Neural cell (in vitro differentiated cells): ENCODE results near the gene GEMIN5. TPM values are rescaled to one million over a fixed set of nuclear protein-coding genes. Genes with fewer than 3 reads are reported as not detected.

Source experiments
- H2AFZ ChIP-seq: fragments of 200-600, 300-800 bp; sonication (generic), shearing (Covaris generic); 2 replicates; pipeline ENCODE4 v1.6.0; 2014; ENCODE audit warnings: low read depth, mild to moderate bottlenecking, antibody characterized with exemption, low read length, moderate library complexity
- H3F3A ChIP-seq: fragments of 200-600 bp; shearing (Covaris generic); 2 replicates; pipeline ENCODE4 v1.6.1; 2016; ENCODE audit warnings: mild to moderate bottlenecking, moderate library complexity, mixed read lengths, antibody characterized with exemption, low read length; ENCODE audit not compliant: insufficient read depth, poor library complexity, severe bottlenecking
- H3K27ac ChIP-seq: fragments of 200-600, 300-800 bp; sonication (generic), shearing (Covaris generic); 2 replicates; pipeline ENCODE4 v1.5.1; 2014; ENCODE audit warnings: mild to moderate bottlenecking, low read length, moderate library complexity
- H3K27me3 ChIP-seq: fragments of 300-800, 200-600 bp; sonication (generic), shearing (Covaris generic); 2 replicates; pipeline ENCODE4 v1.6.0; 2014; ENCODE audit warnings: mild to moderate bottlenecking, low read depth, low read length, moderate library complexity; ENCODE audit not compliant: insufficient read depth
- H3K36me3 ChIP-seq: fragments of 300-800, 200-600 bp; sonication (generic), shearing (Covaris generic); 2 replicates; pipeline ENCODE4 v1.5.1; 2014; ENCODE audit warnings: mild to moderate bottlenecking, antibody characterized with exemption, low read length, moderate library complexity; ENCODE audit not compliant: insufficient read depth
- H3K4me2 ChIP-seq: fragments of 300-800, 200-600 bp; sonication (generic), shearing (Covaris generic); 2 replicates; pipeline ENCODE4 v1.6.0; 2014; ENCODE audit warnings: mild to moderate bottlenecking, low read length
- H3K4me3 ChIP-seq: fragments of 300-800, 200-600 bp; sonication (generic), shearing (Covaris generic); 2 replicates; pipeline ENCODE4 v1.5.1; 2014; ENCODE audit warnings: mild to moderate bottlenecking, low read length, moderate library complexity
- H3K79me2 ChIP-seq: fragments of 200-600 bp; shearing (Covaris generic); replicated peaks from 2 replicates; pipeline ENCODE4 v1.6.0; 2014; ENCODE audit warnings: mild to moderate bottlenecking, low read length, moderate library complexity; ENCODE audit not compliant: insufficient read depth
- H3K9ac ChIP-seq: fragments of 300-800, 200-600 bp; sonication (generic), shearing (Covaris generic); 2 replicates; pipeline ENCODE4 v1.6.1; 2016; ENCODE audit warnings: mild to moderate bottlenecking, low read length, mixed read lengths
- H3K9me2 ChIP-seq: fragments of 200-600 bp; shearing (Covaris generic); 2 replicates; pipeline ENCODE4 v1.6.1; 2016; ENCODE audit warnings: mild to moderate bottlenecking, low read length, mixed read lengths; ENCODE audit not compliant: insufficient read depth
- H3K9me3 ChIP-seq: fragments of 200-600, 300-800 bp; sonication (generic), shearing (Covaris generic); 2 replicates; pipeline ENCODE4 v1.6.1; 2016; ENCODE audit warnings: mild to moderate bottlenecking, mixed run types, low read length, moderate library complexity, mixed read lengths
- H4K20me1 ChIP-seq: fragments of 200-600 bp; shearing (Covaris generic); 2 replicates; pipeline ENCODE4 v1.6.1; 2016; ENCODE audit warnings: mild to moderate bottlenecking, mixed run types; ENCODE audit not compliant: insufficient read depth
- EP300 ChIP-seq: fragments of 450-650 bp; conservative IDR thresholded peaks from 2 replicates; pipeline ENCODE4 v1.6.1; 2014; ENCODE audit warnings: antibody characterized with exemption, mild to moderate bottlenecking, moderate library complexity; ENCODE audit not compliant: poor library complexity, severe bottlenecking
- EZH2 ChIP-seq: fragments of 200-600, 300-800 bp; shearing (Covaris generic), sonication (generic); IDR thresholded peaks from 2 replicates; pipeline ENCODE4 v1.6.1; 2014; ENCODE audit warnings: antibody characterized with exemption, low read length, borderline replicate concordance, mild to moderate bottlenecking; ENCODE audit not compliant: insufficient read depth, poor library complexity, severe bottlenecking
- MXI1 ChIP-seq: fragments of 450-650 bp; conservative IDR thresholded peaks from 2 replicates; pipeline ENCODE4 v1.6.1; 2014; ENCODE audit warnings: antibody characterized with exemption, mild to moderate bottlenecking; ENCODE audit not compliant: poor library complexity, severe bottlenecking
- POLR2AphosphoS5 ChIP-seq: IDR thresholded peaks from 2 replicates; pipeline ENCODE4 v1.6.1; 2012
- RAD21 ChIP-seq: fragments of 450-650 bp; conservative IDR thresholded peaks from 2 replicates; pipeline ENCODE4 v1.6.1; 2014; ENCODE audit warnings: antibody characterized with exemption, mild to moderate bottlenecking, moderate library complexity
- SMC3 ChIP-seq: fragments of 450-650 bp; conservative IDR thresholded peaks from 2 replicates; pipeline ENCODE4 v1.6.1; 2014; ENCODE audit warnings: antibody characterized with exemption, mild to moderate bottlenecking, moderate library complexity; ENCODE audit not compliant: poor library complexity
- TAF1 ChIP-seq: IDR thresholded peaks from 2 replicates; pipeline ENCODE4 v1.6.1; 2012; ENCODE audit warnings: low read depth
- polyA plus RNA-seq: library from polyadenylated mRNA; depleted of rRNA; stranded (reverse); fragments of >200 nt; gene quantifications from 2 replicates; pipeline ENCODE4 v1.2.3, GENCODE V29; 2014
- TF ChIP-seq, protein P1 (sequence below): IDR thresholded peaks from 2 replicates; pipeline ENCODE4 v1.6.1; 2012; ENCODE audit warnings: borderline replicate concordance
- TF ChIP-seq, protein P2 (sequence below): fragments of 450-650 bp; IDR thresholded peaks from 2 replicates; pipeline ENCODE4 v1.5.1; 2014; ENCODE audit warnings: antibody characterized with exemption, mild to moderate bottlenecking, moderate library complexity; ENCODE audit not compliant: poor library complexity, severe bottlenecking

Gene GEMIN5
- polyA plus RNA-seq, 1 donor from 2014 or later = 13.0 TPM

DNA sequence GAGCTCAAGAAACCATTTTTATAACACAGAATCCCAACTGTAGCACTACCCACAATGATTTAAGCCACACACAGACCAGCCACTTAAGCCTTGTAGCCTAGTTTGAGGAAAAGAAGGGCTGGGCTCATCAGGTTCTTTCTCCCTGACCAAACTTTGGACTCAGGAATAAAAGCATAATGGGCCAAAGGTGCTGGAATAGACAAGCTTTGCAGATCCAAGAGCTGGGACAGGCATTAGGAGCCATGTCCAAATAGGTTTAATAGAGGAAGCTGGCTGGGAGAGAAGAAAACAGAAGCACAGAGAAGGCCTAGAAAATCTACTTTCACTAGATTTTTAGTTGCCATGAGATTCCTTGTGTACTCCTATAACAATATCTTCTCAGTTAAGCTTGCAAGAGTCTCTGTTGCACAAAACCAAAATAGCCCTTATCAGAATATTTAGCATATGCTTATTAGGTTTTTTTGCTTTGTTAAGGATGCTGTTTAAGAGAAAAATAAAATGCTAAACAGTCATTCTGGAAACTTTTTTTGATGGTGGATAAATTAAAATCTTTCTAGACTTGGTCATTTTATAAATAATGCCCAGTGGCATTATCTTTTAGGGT, 41.3 kb downstream of the GEMIN5 start:
- Histone ChIP-seq H2AFZ (no peak overlapping the region), H3K27ac (no peak overlapping the region), H3K36me3 (no peaks in the 10 kb centered on the region), H3K9me3 (no peaks in the 10 kb centered on the region), H3K27me3 (no peaks in the 10 kb centered on the region), H3F3A (no peaks in the 10 kb centered on the region), H4K20me1 (no peaks in the 10 kb centered on the region), H3K9me2 (no peaks in the 10 kb centered on the region), H3K4me3 (no peak overlapping the region), H3K4me2 (no peak overlapping the region), H3K9ac (no peak overlapping the region), H3K79me2 (no peaks in the 10 kb centered on the region)
- no peak for TF ChIP-seq POLR2AphosphoS5
- no peak for TF ChIP-seq TAF1
- TF ChIP-seq EP300 = no peak
- TF ChIP-seq, protein P1, sequence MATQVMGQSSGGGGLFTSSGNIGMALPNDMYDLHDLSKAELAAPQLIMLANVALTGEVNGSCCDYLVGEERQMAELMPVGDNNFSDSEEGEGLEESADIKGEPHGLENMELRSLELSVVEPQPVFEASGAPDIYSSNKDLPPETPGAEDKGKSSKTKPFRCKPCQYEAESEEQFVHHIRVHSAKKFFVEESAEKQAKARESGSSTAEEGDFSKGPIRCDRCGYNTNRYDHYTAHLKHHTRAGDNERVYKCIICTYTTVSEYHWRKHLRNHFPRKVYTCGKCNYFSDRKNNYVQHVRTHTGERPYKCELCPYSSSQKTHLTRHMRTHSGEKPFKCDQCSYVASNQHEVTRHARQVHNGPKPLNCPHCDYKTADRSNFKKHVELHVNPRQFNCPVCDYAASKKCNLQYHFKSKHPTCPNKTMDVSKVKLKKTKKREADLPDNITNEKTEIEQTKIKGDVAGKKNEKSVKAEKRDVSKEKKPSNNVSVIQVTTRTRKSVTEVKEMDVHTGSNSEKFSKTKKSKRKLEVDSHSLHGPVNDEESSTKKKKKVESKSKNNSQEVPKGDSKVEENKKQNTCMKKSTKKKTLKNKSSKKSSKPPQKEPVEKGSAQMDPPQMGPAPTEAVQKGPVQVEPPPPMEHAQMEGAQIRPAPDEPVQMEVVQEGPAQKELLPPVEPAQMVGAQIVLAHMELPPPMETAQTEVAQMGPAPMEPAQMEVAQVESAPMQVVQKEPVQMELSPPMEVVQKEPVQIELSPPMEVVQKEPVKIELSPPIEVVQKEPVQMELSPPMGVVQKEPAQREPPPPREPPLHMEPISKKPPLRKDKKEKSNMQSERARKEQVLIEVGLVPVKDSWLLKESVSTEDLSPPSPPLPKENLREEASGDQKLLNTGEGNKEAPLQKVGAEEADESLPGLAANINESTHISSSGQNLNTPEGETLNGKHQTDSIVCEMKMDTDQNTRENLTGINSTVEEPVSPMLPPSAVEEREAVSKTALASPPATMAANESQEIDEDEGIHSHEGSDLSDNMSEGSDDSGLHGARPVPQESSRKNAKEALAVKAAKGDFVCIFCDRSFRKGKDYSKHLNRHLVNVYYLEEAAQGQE = no peak

DNA sequence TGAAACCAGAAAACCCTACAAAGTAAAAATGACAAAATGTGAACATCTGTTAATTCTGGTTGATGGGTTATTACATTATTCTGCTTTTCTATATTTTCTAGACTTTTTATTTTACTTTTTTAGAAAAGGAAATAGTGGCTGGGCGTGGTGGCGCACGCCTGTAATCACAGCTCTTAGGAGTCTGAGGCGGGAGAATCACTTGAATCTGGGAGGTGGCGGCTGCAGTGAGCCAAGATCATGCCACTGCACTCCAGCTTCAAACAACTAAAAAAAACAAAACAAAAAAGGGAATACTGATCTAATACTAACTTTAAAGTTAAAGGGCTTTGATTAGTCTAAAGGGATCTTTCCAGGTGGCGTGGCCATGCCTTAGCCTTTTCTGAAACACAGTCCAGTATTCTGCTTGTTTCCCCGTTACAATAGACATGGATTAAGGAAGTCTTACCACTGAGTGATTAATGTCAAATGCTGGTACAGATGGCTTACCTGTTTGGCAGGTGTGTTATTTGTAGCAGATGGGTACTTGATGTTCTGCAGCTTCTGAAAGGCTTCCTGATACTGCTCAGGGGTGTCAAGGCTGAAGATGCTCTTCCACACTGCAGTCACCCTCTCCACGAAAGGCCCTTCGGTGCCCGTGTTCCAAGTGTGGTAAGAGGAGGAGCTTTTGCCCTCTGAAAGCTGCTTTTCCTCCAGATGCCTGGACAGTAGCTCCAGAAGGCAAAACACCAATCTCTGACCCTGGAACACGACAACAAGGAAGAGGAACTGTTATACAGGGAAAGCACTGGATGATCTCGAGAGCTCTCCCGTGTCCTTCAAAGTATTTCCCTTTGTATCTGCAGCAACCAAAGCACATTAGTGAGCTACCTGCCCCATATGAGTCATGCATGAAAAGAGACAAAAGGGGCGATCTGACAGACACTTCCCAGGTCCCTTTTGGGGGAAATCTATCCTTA, 42.1 kb downstream of the GEMIN5 start:
- no peak for TF ChIP-seq POLR2AphosphoS5
- TF ChIP-seq, protein P1 = no peak
- no peak for TF ChIP-seq EP300
- TF ChIP-seq, protein P2, sequence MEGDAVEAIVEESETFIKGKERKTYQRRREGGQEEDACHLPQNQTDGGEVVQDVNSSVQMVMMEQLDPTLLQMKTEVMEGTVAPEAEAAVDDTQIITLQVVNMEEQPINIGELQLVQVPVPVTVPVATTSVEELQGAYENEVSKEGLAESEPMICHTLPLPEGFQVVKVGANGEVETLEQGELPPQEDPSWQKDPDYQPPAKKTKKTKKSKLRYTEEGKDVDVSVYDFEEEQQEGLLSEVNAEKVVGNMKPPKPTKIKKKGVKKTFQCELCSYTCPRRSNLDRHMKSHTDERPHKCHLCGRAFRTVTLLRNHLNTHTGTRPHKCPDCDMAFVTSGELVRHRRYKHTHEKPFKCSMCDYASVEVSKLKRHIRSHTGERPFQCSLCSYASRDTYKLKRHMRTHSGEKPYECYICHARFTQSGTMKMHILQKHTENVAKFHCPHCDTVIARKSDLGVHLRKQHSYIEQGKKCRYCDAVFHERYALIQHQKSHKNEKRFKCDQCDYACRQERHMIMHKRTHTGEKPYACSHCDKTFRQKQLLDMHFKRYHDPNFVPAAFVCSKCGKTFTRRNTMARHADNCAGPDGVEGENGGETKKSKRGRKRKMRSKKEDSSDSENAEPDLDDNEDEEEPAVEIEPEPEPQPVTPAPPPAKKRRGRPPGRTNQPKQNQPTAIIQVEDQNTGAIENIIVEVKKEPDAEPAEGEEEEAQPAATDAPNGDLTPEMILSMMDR = no peak
- TF ChIP-seq RAD21 = no peak
- no peak for TF ChIP-seq MXI1
- TF ChIP-seq TAF1 = no peak
- no peak for TF ChIP-seq EZH2
- TF ChIP-seq SMC3 = no peak
- Histone ChIP-seq H3K9me2 (no peaks in the 10 kb centered on the region), H4K20me1 (no peaks in the 10 kb centered on the region), H3K27ac (no peak overlapping the region), H3K27me3 (no peaks in the 10 kb centered on the region), H3K4me3 (no peak overlapping the region), H3K4me2 (no peak overlapping the region), H3K79me2 (no peaks in the 10 kb centered on the region), H3F3A (no peaks in the 10 kb centered on the region), H3K9ac (no peak overlapping the region), H3K9me3 (no peaks in the 10 kb centered on the region), H3K36me3 (no peaks in the 10 kb centered on the region), H2AFZ (no peak overlapping the region)
